GM18867 (cell line): Measurements from ENCODE around the gene ZNF557.

ENCODE experiments used
- ATAC-seq: cut with Tn5 transposase; IDR thresholded peaks from one replicate; pipeline ENCODE4 v1.9.1; 2021; ENCODE audit warnings: mild to moderate bottlenecking, moderate library complexity; ENCODE audit not compliant: unreplicated experiment

Gene ZNF557

GRCh38 chr19:7124782-7125181 lies 55.3 kb downstream of the ZNF557 start:
- no peak for ATAC-seq

GRCh38 chr19:7125221-7125620 lies 55.7 kb downstream of the ZNF557 start:
- ATAC-seq: no peak

DNA sequence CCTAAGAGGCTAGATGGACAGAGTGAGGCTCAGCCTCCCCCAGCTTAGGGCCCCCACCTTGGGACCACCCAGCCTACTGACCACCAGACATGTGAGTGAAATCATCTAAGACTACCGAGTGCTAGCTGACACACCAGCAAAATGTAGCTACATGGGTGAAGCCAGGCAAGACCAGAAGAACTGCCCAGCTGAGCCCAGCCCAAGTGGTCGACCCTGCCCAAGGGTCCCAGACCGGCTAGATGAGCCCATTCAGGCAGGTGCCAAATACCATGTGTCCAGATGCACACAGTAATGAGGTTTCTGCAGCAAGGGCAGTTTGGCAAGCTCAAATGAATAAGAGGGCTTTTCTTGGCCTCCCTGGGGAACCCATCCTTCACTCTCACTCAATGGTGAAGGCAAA lies 56.6 kb downstream of the ZNF557 start:
- ATAC-seq: no peak

- ATAC-seq: no peak
These were observed 60.5 kb downstream of the ZNF557 start for GRCh38 chr19:7130043-7130442.

DNA sequence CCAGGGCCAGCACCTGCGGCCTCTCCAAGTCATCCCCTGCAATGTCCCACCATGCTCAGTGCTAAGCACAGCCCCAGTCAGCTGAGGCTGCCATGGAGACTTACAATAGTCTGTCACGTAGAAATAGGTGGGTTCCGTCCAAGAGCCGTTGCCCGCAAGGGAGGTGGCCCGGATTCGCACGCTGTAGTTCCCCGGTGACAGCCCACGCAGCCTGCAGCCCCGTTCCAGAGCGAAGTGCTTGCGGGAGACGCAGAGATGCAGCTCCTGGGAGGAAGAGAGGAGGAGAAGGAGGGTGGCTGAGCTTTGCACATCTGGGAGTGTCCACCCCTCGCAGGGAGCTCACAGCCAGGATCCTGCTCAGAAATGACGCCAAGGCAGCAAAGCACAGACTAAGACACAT lies 62.6 kb downstream of the ZNF557 start:
- ATAC-seq: no peak

DNA sequence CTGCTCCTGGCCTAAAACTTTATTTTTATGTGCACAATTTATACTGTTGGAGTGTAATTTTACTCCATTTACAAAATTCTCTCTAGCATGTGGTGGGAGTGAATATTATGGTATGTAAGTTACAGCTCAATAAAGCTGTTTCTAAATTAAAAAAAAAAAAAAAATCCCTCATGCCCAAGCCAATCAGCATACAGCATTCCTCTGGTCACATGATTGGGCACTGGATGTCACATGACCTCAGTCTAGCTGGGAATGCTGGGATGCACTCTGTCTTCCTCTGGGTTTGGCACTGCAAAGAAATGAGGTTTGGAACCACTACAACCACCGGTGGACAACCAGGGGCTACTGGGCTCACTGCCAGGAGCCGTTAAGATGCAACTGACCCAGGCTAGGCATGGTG lies 67.6 kb downstream of the ZNF557 start:
- ATAC-seq: no peak
